ENCODE data around the gene TBCK. TPM values are rescaled to one million over a fixed set of nuclear protein-coding genes. Genes with fewer than 3 reads are reported as not detected.
A peak's percentile ranks its signal among the peaks of the same experiment; 100 is the strongest.

TBCK gene
- total RNA-seq, 1 donor from 2014 or later: 35.7 TPM

- H3K27ac ChIP-seq: no peak overlapping the region
- intact Hi-C loops (cut with DNase I): no loop called here
- H3K36me3 ChIP-seq: peaks cover 4 to 32% of the 10 kb centered on the region in 2 donors
- H3K9me3 ChIP-seq: no peaks in the 10 kb centered on the region
- no peak overlapping the region for H3K4me3 ChIP-seq
- no peaks in the 10 kb centered on the region for H3K27me3 ChIP-seq
- DNase-seq (ENCODE audit: low spot score in 2 of 2): no peak
- no peaks in the 10 kb centered on the region for H3K4me1 ChIP-seq
- TF ChIP-seq CTCF (IDR thresholded peaks at IDR 0.05): no peak
These were observed 155.4 kb downstream of the TBCK start for GRCh38 chr4:106160560-106160959.

GRCh38 chr4:106149911-106150310 is 166.1 kb downstream of the TBCK start:
- no peaks in the 10 kb centered on the region for H3K27me3 ChIP-seq
- no peak for TF ChIP-seq CTCF (IDR thresholded peaks at IDR 0.05)
- H3K4me1 ChIP-seq: no peaks in the 10 kb centered on the region
- no peaks in the 10 kb centered on the region for H3K9me3 ChIP-seq
- DNase-seq (ENCODE audit: low spot score in 2 of 2): no peak
- H3K36me3 ChIP-seq: peaks cover 0 to 6% of the 10 kb centered on the region in 2 donors
- intact Hi-C loops (cut with DNase I): no loop called here
- H3K27ac ChIP-seq: no peak overlapping the region
- no peak overlapping the region for H3K4me3 ChIP-seq

- no peak for TF ChIP-seq CTCF (IDR thresholded peaks at IDR 0.05)
These were observed 167.0 kb downstream of the TBCK start for GRCh38 chr4:106149026-106149425.

GRCh38 chr4:106142616-106143127 is 173.3 kb downstream of the TBCK start:
- intact Hi-C loops (cut with DNase I): no loop called here

More at GRCh38 chr4:106149026-106149425, 167.0 kb downstream of the TBCK start:
- intact Hi-C loops (cut with DNase I): no loop called here
- H3K4me1 ChIP-seq: no peaks in the 10 kb centered on the region
- no peak overlapping the region for H3K4me3 ChIP-seq
- H3K27me3 ChIP-seq: no peaks in the 10 kb centered on the region
- H3K9me3 ChIP-seq: no peaks in the 10 kb centered on the region
- H3K36me3 ChIP-seq: peaks cover 0 to 6% of the 10 kb centered on the region in 2 donors
- H3K27ac ChIP-seq: no peak overlapping the region
- DNase-seq (ENCODE audit: low spot score in 2 of 2): no peak

GRCh38 chr4:106140601-106141000 is 175.4 kb downstream of the TBCK start:
- Histone ChIP-seq H3K27ac (no peak overlapping the region), H3K4me3 (no peak overlapping the region), H3K9me3 (no peaks in the 10 kb centered on the region), H3K4me1 (no peaks in the 10 kb centered on the region), H3K36me3 (peaks cover 0 to 3% of the 10 kb centered on the region in 2 donors), H3K27me3 (no peaks in the 10 kb centered on the region)
- peak in 1 of 3 experiments; percentile 9 for TF ChIP-seq CTCF (IDR thresholded peaks at IDR 0.05)
- intact Hi-C loops (cut with DNase I): no loop called here
- DNase-seq (ENCODE audit: low spot score in 2 of 2): no peak

More at GRCh38 chr4:106142616-106143127, 173.3 kb downstream of the TBCK start:
- Histone ChIP-seq H3K36me3 (peaks cover 0 to 3% of the 10 kb centered on the region in 2 donors), H3K27ac (no peak overlapping the region), H3K4me3 (no peak overlapping the region), H3K9me3 (no peaks in the 10 kb centered on the region), H3K4me1 (no peaks in the 10 kb centered on the region), H3K27me3 (no peaks in the 10 kb centered on the region)
- no peak for DNase-seq (ENCODE audit: low spot score in 2 of 2)
- no peak for TF ChIP-seq CTCF (IDR thresholded peaks at IDR 0.05)

Measured in ascending aorta (tissue), 2 donors.